Stomach (tissue), 4 donors: ENCODE results near the gene PADI6.

Experiments used
- POLR2A ChIP-seq, 4 donors: fragments of 450-650 bp; IDR thresholded peaks; one replicate each; pipeline ENCODE4 v1.6.1; 2016; ENCODE audit warnings: antibody characterized with exemption in 4 of 4, control low read depth in 2 of 4, mild to moderate bottlenecking in 1 of 4, moderate library complexity in 1 of 4
- POLR2AphosphoS5 ChIP-seq, 3 donors: sonication (generic); formaldehyde crosslinking; IDR thresholded peaks; one replicate each; pipeline ENCODE4 v1.6.1; 2016; ENCODE audit warnings: antibody characterized with exemption in 3 of 3
- TF ChIP-seq, protein P1 (sequence below), 7 experiments: fragments of 450-650 bp in 4 of 7; fragments of 200-600 bp in 3 of 7; sonication (generic) in 3 of 7; IDR thresholded peaks; one replicate each; pipeline ENCODE4 v1.5.1; 2016 to 2019; ENCODE audit warnings: antibody characterized with exemption in 7 of 7, control low read depth in 2 of 7, mild to moderate bottlenecking in 1 of 7

DNA sequence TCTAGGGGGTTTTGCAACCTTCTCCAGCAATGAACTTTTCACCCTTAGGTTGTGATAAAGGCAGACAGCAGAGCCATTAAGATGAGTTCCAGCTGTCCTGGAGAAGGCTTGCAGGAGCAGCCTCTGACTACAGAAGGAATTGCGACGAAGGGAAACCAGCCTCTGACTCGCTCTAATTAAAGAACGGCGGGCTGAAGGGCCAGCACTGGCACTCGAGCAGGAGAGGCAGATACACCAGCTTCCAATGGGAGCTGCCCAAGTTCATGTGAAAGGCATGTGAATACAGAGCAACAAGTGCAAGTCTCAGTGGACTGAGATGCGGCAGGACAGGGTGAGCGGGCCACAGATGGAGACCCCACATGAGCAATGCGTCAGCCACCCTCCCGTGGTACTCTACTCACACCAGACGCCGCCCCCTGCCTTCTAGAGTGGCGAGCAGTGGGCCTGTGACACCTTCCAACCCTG lies 51.8 kb downstream of the PADI6 start:
- TF ChIP-seq, protein P1, sequence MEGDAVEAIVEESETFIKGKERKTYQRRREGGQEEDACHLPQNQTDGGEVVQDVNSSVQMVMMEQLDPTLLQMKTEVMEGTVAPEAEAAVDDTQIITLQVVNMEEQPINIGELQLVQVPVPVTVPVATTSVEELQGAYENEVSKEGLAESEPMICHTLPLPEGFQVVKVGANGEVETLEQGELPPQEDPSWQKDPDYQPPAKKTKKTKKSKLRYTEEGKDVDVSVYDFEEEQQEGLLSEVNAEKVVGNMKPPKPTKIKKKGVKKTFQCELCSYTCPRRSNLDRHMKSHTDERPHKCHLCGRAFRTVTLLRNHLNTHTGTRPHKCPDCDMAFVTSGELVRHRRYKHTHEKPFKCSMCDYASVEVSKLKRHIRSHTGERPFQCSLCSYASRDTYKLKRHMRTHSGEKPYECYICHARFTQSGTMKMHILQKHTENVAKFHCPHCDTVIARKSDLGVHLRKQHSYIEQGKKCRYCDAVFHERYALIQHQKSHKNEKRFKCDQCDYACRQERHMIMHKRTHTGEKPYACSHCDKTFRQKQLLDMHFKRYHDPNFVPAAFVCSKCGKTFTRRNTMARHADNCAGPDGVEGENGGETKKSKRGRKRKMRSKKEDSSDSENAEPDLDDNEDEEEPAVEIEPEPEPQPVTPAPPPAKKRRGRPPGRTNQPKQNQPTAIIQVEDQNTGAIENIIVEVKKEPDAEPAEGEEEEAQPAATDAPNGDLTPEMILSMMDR (IDR thresholded peaks at IDR 0.05): no peak
- TF ChIP-seq POLR2AphosphoS5 (IDR thresholded peaks at IDR 0.05) (no peak), POLR2A (IDR thresholded peaks at IDR 0.05) (no peak)
